GM23338 (cell line): ENCODE measurements around the gene MAPKBP1.

Source experiments
- CTCF ChIP-seq, 2 experiments: fragments of 200-600 bp in 1 of 2; sonication (generic) in 1 of 2; conservative IDR thresholded peaks; 2 replicates each; pipeline versions ENCODE4 v1.5.1 to v1.6.1; 2016 to 2017; ENCODE audit warnings: antibody characterized with exemption in 2 of 2, low read depth in 2 of 2, mild to moderate bottlenecking in 2 of 2, moderate library complexity in 1 of 2
- EZH2phosphoT487 ChIP-seq: fragments of 200-600 bp; sonication (generic); IDR thresholded peaks from one replicate; pipeline ENCODE4 v1.8.1; 2018; ENCODE audit warnings: antibody characterized with exemption; ENCODE audit not compliant: unreplicated experiment
- POLR2AphosphoS5 ChIP-seq: IDR thresholded peaks from 2 replicates; pipeline ENCODE4 v1.6.1; 2016; ENCODE audit warnings: antibody characterized with exemption, low read depth

DNA sequence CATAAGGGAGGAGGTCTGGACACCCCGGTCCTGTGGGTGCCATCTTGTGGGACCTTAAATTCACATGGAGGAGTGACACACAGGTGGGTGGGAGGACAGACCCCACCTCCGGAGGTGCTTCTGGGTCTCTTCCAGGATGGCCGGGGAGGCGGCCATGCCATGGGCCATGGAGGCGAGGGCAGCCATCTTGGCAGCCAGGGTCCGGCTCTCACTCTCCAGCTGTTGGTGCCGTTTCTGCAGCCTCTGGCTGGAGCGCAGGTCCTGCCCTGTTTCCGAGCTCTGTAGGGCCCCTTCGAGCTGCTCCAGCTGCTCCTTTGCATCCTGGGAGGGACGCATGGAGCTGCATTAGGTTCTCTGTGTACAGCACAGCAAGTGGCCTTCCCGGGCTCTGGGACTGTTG is 100.5 kb downstream of the MAPKBP1 start:
- TF ChIP-seq POLR2AphosphoS5, result no peak
- TF ChIP-seq CTCF (conservative IDR thresholded peaks at IDR 0.05; ENCODE audit: low read depth in 2 of 2), result no peak
- TF ChIP-seq EZH2phosphoT487, result no peak
